ENCODE results near the gene TPP1. TPM values are rescaled to one million over a fixed set of nuclear protein-coding genes. Genes with fewer than 3 reads are reported as not detected.

Gene TPP1
- total RNA-seq, 2 donors from 2014 or later: 54.7 to 67.4 TPM

DNA sequence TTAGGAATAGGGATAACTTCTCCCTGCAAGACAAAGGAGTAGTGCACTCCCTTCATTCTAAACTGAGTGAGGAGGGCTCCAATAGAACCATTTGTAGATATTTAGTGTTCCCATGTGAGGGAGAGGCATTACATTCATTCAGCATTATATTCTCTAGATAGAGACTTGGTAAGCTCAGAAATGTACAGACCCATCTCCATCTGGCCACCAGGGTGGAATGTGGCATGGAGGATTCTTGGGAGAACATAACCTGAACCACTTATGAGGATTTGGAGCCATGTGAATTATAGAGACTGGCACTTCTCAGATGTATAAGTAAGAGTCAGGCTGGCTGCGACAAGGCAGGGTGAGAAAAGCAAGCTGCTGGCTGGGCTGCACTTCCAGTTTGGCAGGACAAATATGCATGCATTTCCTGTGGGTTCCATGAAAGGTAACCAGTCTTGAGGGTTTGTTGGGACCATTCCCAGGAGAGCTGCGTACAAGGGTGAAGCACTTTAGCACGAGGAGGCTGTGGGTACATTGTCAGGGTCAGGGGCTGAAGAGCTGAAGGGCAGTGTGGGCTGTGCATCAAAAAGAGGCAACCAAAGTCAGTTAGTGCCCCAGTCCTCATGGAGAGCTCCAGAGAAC is 25.0 kb downstream of the TPP1 start:
- DNase-seq (ENCODE audit: low spot score in 2 of 2): no peak
- ATAC-seq: no peak
- peaks cover 5 to 28% of the 10 kb centered on the region in 2 donors for H3K36me3 Mint-ChIP-seq
- peak overlapping the region in 1 of 2 donors; percentile 3 for H3K27ac Mint-ChIP-seq
- H3K9me3 Mint-ChIP-seq: no peaks in the 10 kb centered on the region

DNA sequence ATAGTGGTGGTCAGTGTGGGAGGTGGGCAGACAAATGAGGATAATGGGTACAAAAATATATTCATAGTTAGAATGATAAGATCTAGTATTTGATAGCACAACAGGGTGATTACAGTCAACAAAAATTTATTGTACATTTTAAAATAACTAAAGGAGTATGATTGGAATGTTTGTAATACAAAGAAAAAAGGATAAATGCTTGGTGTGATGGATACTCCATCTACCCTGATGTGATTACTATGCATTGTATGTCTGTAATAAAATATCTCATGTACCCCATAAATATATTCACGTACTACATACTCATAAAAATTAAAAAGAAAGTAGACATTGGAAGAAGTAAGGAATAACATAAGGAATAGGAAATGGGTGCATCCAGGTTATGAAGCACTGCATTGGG is 31.2 kb downstream of the TPP1 start:
- no peak for DNase-seq (ENCODE audit: low spot score in 2 of 2)
- peaks cover 9 to 19% of the 10 kb centered on the region in 2 donors for H3K9me3 Mint-ChIP-seq
- H3K27ac Mint-ChIP-seq: no peak overlapping the region
- ATAC-seq: no peak
- H3K36me3 Mint-ChIP-seq: peaks cover 22 to 25% of the 10 kb centered on the region in 2 donors

DNA sequence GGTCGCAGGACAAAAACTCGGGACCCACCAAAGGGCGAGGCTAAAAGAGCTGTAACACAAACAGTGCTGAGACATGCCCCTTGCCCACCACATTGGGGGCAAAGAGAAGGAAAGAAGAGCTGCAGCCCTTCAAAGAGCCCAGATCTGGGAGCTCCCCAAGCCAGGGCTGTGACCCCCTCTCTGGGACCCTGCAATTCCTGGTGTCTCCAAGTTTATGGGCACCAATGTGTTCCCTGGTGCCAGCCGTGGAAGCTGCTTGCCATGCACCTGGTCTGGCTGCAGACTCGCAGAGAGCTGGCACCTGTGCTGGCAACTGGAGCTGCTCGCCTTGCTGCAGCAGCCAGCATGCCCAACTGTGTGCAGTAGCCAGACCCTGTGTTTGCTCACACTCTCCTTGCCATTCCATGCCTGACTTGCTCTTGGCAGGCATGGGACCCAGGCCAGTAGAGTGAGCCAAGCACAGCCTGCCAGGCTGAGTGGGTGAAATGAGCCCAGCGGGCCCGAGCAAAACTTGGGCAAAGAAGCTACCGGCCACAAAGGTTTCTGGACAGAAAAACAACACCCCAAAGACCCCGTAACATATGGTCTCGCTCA is 31.8 kb downstream of the TPP1 start:
- Mint-ChIP-seq H3K27ac (peak overlapping the region in 1 of 2 donors; percentile 54), H3K36me3 (peaks cover 26 to 28% of the 10 kb centered on the region in 2 donors), H3K9me3 (peaks cover 12 to 22% of the 10 kb centered on the region in 2 donors)
- DNase-seq (ENCODE audit: low spot score in 2 of 2) (no peak), ATAC-seq (no peak)

DNA sequence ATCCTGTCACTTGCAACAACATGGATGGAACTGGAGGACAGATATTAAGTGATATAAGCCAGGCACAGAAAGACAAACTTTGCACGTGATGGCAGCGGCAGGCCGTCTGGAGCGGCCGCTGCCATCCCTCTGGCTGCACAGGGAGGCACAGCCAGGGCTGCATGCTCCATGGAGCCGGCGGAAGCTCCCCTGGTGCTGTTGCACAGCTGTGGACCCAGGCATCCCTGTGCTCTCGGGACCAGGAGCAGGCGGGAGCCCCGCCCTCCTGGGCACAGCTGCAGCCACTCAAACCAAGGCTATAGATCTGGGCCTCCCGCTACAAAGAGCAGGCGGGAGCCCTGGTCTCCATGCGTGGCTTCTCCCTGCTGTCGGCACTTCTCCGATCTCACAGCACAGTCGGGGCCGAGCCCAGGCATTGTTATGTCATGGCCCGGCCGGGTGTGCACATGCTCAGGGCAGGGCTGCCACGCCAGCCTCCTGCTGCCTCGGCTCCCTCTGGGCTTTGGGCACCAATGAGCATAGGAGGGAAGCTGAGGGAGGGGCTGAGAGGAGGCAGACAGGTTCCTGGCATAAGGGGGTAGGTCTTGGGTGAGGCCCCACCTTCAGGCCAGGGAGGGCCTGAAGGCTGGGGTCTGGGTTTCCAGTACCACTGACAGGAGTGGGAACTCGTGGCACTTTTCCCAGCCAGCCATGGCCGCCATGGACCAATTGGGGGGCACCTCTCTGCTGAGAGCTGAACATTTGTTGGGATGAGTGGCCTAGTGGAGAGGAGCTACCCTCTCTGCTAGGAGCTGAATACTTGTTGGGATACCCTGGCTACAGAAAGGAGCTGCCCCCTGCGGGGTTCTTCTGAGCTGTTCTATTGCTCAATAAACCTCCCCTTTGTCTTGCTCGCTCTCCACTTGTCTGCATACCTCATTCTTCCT is 32.5 kb downstream of the TPP1 start:
- ATAC-seq (no peak), DNase-seq (ENCODE audit: low spot score in 2 of 2) (no peak)
- H3K27ac Mint-ChIP-seq: no peak overlapping the region
- peaks cover 12 to 22% of the 10 kb centered on the region in 2 donors for H3K9me3 Mint-ChIP-seq
- peaks cover 27 to 28% of the 10 kb centered on the region in 2 donors for H3K36me3 Mint-ChIP-seq

DNA sequence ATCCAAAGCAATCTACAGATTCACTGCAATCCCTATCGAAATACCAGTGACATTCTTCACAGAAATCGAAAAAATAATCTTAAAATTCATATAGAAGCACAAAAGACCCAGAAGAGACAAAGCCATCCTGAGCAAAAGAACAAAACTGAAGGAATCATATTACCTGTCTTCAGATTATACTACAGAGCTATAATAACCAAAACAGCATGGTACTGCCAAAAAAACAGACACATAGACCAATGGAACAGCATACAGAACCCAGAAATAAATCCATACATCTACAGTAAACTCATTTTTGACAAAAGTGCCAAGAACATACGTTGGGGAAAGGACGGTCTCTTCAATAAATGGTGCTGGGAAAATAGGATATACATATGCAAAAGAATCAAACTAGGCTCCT is 34.7 kb downstream of the TPP1 start:
- H3K36me3 Mint-ChIP-seq: peaks cover 28 to 35% of the 10 kb centered on the region in 2 donors
- H3K9me3 Mint-ChIP-seq: peaks cover 12 to 22% of the 10 kb centered on the region in 2 donors
- no peak overlapping the region for H3K27ac Mint-ChIP-seq
- DNase-seq (ENCODE audit: low spot score in 2 of 2) (no peak), ATAC-seq (no peak)

DNA sequence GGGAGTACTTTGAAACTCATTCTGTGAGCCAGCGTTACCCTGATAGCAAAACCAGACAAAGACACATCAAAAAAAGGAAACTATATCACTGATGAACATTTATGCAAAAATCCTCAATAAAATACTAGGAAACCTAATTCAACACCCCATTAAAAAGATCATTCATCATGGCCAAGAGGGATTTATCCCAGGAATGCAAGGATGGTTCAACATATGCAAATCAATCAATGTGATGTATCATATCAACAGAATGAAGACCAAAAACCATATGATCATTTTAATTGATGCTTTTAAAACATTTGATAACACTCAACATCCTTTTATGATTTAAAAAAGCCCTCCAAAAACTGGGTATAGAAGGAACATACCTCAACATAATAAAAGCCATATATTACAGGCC is 35.6 kb downstream of the TPP1 start:
- H3K27ac Mint-ChIP-seq: no peak overlapping the region
- H3K9me3 Mint-ChIP-seq: peaks cover 12 to 22% of the 10 kb centered on the region in 2 donors
- DNase-seq (ENCODE audit: low spot score in 2 of 2) (no peak), ATAC-seq (no peak)
- H3K36me3 Mint-ChIP-seq: peaks cover 28 to 35% of the 10 kb centered on the region in 2 donors

DNA sequence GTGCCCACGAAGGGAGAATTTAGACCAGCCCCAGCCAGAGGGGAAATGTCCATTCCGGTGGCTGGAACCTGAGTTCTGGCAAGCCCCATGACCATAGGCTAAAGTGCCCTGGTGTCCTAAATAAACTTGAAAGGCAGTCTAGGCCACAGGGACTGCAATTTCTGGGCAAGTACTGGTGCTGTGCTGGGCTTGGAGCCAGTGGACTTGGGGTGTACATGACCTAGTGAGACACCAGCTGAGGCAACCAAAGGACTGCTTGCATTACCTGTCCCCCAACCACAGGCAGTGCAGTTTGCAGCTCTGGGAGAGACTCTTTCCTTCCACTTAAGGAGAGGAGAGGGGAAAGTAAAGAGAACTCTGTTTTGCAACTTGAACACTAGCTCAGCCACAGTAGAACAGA is 39.5 kb downstream of the TPP1 start:
- Mint-ChIP-seq H3K27ac (no peak overlapping the region), H3K36me3 (peaks cover 19 to 30% of the 10 kb centered on the region in 2 donors), H3K9me3 (peaks cover 12 to 19% of the 10 kb centered on the region in 2 donors)
- ATAC-seq (no peak), DNase-seq (ENCODE audit: low spot score in 2 of 2) (no peak)

DNA sequence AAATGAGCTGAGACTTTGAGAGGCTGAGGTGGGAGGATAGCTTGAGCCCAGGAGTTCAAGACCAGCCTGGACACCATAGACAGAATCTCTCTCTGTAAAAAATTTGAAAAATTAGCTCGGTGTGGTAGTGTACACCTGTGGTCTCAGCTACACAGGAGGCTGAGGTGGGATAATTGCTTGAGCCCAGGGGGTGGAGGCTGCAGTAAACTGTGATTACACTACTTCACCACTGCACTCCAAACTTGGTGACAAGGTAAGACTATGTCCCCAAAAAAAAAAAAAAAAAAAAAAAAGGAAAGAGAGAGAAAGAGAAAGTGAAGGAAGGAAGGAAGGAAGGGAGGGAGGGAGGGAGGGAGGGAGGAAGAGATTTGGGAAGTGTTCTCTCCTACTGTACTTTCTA is 41.1 kb downstream of the TPP1 start:
- DNase-seq (ENCODE audit: low spot score in 2 of 2) (no peak), ATAC-seq (no peak)
- Mint-ChIP-seq H3K9me3 (peaks cover 5% of the 10 kb centered on the region in 2 donors), H3K36me3 (peaks cover 4 to 14% of the 10 kb centered on the region in 2 donors), H3K27ac (no peak overlapping the region)

DNA sequence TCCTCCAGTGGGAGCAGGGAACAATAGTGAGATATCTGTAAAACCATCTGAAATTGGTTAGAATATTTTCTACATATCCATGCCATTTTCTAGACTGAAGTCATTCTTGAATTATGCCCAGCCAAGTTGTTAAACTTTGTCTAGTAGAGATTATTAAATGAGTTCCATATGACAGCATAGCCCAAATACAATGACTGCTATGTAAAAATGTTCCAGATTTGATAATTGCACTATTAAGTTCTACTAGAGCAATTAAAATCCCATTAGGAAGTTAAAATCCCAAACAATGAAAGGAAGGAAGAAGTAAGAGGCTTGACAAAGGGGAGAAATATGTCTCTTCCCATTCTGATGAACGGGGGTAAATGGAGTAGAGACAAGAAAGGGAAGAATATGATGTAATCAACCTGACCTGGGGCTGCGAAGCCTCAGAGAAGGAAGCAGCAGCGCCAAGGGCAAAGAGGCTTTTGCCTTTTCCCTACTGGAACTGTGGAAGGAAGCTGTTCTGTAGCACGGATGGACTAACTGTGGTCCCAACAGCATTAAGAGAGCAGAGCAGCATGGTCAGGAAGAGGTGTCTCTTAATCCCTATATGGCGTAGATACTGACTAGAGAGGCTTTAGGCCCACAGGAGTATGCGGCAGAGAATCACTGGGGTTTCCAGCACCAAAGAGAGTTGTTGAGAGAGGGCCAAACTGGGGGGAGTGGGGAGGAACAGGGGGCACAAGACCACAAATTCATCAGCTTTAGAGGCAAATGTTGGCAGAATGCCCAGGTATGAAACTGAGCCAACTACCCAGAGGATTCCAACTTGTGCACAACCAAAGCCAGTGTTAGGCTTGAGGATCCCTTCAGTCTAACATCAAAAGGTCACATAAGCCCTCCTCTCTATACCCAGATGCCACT is 42.5 kb downstream of the TPP1 start:
- no peak for ATAC-seq
- H3K36me3 Mint-ChIP-seq: peaks cover 0 to 13% of the 10 kb centered on the region in 2 donors
- H3K9me3 Mint-ChIP-seq: no peaks in the 10 kb centered on the region
- H3K27ac Mint-ChIP-seq: no peak overlapping the region
- DNase-seq (ENCODE audit: low spot score in 2 of 2): no peak

DNA sequence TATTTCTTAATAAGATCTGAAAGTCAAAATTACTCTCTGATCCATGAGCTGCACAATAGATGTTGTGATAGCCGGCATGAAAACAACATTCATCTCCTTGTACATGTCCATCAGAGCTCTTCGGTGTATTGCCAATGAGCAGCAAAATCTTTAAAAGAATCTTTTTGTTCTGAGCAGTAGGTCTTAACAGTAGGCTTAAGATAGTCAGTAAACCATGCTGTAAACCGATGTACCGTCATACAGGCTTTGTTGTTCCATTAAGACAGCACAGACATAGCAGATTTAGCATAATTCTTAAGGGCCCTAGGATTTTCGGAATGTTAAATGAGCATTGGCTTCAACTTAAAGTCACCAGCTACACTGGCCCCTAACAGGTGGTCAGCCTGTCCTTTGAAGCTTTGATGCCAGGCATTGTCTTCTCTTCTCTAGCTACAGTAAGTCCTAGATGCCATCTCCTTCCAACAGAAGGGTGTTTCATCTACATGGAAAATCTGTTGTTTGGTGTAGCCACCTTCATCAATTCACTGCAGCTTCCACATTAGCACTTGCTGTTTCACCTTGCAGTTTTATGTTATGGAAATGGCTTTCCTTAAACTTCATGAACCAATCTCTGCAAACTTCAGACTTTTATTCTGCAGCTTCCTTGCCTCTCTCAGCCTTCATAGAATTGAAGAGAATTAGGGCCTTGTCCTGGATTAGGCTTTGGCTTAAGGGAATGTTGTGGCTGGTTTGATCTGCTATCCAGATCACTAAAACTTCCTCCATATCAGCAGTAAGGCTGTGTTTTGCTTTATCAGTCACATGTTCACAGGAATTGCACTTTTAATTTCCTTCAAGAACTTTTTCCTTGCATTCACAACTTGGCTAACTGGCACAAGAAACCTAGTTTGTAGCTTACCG is 44.2 kb downstream of the TPP1 start:
- no peak overlapping the region for H3K27ac Mint-ChIP-seq
- no peaks in the 10 kb centered on the region for H3K9me3 Mint-ChIP-seq
- ATAC-seq (no peak), DNase-seq (ENCODE audit: low spot score in 2 of 2) (no peak)
- peaks cover 0 to 9% of the 10 kb centered on the region in 2 donors for H3K36me3 Mint-ChIP-seq

DNA sequence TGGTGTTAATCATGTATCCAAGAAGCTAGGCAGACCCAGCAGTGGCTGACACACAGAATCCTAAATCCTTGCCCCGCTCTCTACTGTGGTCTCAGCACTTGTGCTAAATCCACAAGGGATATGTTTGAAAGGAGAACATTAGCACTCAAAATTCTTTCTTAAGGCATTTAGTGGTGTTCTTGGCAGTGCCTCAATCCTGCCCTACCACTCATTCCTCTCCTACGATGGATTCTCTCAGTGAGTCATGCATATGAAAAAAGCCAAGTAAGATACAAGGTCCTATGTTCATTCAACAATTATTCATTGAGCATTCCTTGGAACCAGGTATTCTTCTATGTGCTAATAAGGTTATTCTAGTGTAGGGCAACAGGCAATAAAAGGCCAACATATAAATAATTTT is 47.0 kb downstream of the TPP1 start:
- Mint-ChIP-seq H3K27ac (no peak overlapping the region), H3K9me3 (no peaks in the 10 kb centered on the region), H3K36me3 (peaks cover 0 to 9% of the 10 kb centered on the region in 2 donors)
- ATAC-seq (no peak), DNase-seq (ENCODE audit: low spot score in 2 of 2) (no peak)

DNA sequence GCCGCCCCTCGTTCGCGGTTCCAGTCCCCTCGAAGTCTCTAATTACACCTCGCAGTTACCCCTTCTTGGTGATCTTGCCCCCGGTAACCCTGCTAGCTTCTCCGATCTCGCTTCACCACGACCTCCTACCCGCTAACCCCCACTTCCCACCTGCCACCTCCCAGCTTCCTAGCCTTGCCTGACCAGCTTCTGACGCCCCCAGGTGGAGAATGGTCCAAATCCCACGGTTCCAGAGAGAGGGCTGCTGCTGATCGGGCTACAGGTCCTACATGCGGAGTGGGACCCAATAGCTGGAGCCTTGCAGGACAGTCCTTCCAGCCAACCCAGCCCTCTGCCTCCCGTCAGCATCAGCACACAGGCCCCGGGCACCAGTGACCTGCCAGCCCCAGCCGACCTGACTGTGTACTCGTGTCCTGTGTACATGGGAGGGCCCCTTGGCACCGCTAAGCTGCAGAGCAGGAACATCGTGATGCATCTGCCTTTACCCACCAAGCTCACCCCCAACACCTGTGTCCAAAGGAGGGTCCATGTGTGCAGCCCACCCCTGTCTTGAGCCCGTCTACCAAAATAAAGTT is 47.7 kb downstream of the TPP1 start:
- no peaks in the 10 kb centered on the region for H3K9me3 Mint-ChIP-seq
- DNase-seq (ENCODE audit: low spot score in 2 of 2): no peak
- H3K36me3 Mint-ChIP-seq: peaks cover 0 to 9% of the 10 kb centered on the region in 2 donors
- no peak for ATAC-seq
- H3K27ac Mint-ChIP-seq: no peak overlapping the region

DNA sequence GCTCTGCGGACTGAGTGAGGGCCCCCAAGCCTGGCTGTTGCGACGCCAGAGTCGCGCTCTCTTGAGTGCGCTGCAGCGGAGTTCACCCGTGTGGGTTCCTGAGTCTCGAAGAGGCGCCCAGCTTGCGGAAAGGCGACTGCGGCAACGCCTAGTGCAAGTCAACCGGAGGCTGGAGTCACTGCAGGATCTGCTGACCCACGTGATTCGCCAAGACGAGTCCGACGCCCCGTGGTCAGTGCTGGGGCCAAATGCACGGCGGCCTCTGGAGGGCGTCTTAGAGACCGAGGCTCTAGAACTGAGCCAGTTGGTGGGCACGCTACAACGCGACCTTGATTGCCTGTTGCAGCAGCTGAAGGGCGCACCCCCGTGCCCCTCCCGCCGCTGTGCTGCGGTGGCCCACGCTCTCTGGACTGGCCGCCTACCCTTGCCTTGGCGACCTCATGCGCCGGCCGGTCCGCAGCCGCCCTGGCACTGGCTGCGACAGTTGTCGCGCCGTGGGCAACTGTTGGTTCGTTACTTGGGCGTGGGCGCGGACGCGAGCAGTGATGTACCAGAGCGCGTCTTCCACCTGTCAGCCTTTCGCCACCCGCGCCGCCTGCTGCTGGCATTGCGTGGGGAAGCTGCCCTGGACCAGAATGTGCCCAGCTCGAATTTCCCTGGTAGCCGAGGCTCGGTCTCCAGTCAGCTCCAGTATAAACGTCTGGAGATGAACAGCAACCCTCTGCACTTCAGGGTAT is 48.4 kb downstream of the TPP1 start:
- Mint-ChIP-seq H3K9me3 (no peaks in the 10 kb centered on the region), H3K27ac (no peak overlapping the region), H3K36me3 (peaks cover 0 to 9% of the 10 kb centered on the region in 2 donors)
- ATAC-seq (no peak), DNase-seq (ENCODE audit: low spot score in 2 of 2) (no peak)

DNA sequence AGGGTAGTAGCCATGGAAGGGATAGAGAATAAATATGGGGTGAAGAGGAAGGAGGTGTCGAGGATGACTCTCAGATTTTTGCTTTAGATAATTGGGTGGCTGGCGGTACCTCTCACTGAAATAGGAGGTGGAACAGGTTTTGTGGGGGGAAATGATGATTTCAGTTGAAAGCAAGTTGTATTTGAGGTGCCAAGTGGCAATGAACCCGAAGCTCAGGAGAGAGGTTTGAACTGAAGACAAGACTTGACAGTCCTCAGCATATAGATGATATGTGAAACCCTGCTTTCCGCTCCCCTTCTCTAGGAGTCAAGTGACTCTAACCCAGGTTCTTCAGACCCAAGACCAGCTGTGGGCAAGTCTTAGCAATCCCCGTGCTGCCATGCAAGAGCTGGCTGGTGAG is 49.5 kb downstream of the TPP1 start:
- DNase-seq (ENCODE audit: low spot score in 2 of 2): no peak
- H3K27ac Mint-ChIP-seq: peak overlapping the region in 1 of 2 donors; percentile 18
- H3K36me3 Mint-ChIP-seq: peaks cover 0 to 9% of the 10 kb centered on the region in 2 donors
- H3K9me3 Mint-ChIP-seq: no peaks in the 10 kb centered on the region
- ATAC-seq: no peak
